HFFc6 (cell line): ENCODE measurements around the gene PGD. TPM values are rescaled to one million over a fixed set of nuclear protein-coding genes. Genes with fewer than 3 reads are reported as not detected.

Experiments
- DNase-seq: peaks from one replicate; pipeline ENCODE4 v3.0.0-alpha.2; 2018
- H3K27ac Mint-ChIP-seq: 2 replicates; pipeline ENCODE4 v1.8.0; 2020; ENCODE audit warnings: mild to moderate bottlenecking, mixed read lengths
- H3K27me3 Mint-ChIP-seq: 2 replicates; pipeline ENCODE4 v1.8.0; 2021; ENCODE audit warnings: mild to moderate bottlenecking, moderate library complexity, mixed read lengths; ENCODE audit not compliant: insufficient read depth
- H3K36me3 Mint-ChIP-seq: 2 replicates; pipeline ENCODE4 v1.8.0; 2021; ENCODE audit warnings: low read depth, mixed read lengths
- H3K4me1 Mint-ChIP-seq: 2 replicates; pipeline ENCODE4 v1.8.0; 2020; ENCODE audit warnings: low read depth, mixed read lengths
- H3K4me3 Mint-ChIP-seq: 2 replicates; pipeline ENCODE4 v1.8.0; 2020; ENCODE audit warnings: mild to moderate bottlenecking, moderate library complexity, mixed read lengths
- H3K9me3 Mint-ChIP-seq: 2 replicates; pipeline ENCODE4 v1.8.0; 2020; ENCODE audit warnings: mild to moderate bottlenecking, mixed read lengths
- CTCF ChIP-seq: fragments of 200-600 bp; sonication (generic); IDR thresholded peaks from 2 replicates; pipeline ENCODE4 v1.5.0; 2021; ENCODE audit warnings: antibody characterized with exemption, mild to moderate bottlenecking
- long read RNA-seq: library from polyadenylated mRNA; unstranded; transcript quantifications from one replicate; pipeline ENCODE4 v2.0.0, GENCODE V29; 2019
- total RNA-seq, 6 experiments: library from RNA; stranded (reverse); fragmentation: NEBNext Ultra II Directional; extraction: Animal tissue kit (Norgen Biotek cat#: 25700); gene quantifications; 2 replicates in 1 of 6; 3 replicates in 5 of 6; pipeline ENCODE4 v1.2.3, GENCODE V29; 2021

PGD gene
- total RNA-seq, result 100 to 1,000 TPM; 131 to 235 (median 220) TPM
- long read RNA-seq, transcript PGD-201 (13 exons, 1,885 nt), result major isoform, 127 of 159 reads
- long read RNA-seq, partial matches to known transcripts, result 17 of 159 reads
- long read RNA-seq, other reads (novel, unspliced or antisense), result 15 of 159 reads

- peak; percentile 22; the same call in 1 of the 2 replicates for TF ChIP-seq CTCF
- peaks cover 8% of the 10 kb centered on the region for H3K27me3 Mint-ChIP-seq
- H3K9me3 Mint-ChIP-seq, result peaks cover 5% of the 10 kb centered on the region
- DNase-seq, result peak; percentile 98
- H3K4me3 Mint-ChIP-seq, result peak within 1 kb of the TSS; percentile 94
- peaks cover 31% of the 10 kb centered on the region for H3K36me3 Mint-ChIP-seq
- H3K27ac Mint-ChIP-seq, result peak within 1 kb of the TSS; percentile 90
- H3K4me1 Mint-ChIP-seq, result peaks cover 44% of the 10 kb centered on the region
These were observed at the start of gene PGD for GRCh38 chr1:10398734-10399443. Gene PGD, plus strand, starts transcription at chr1:10399064. Its CDS starts 54 bp downstream, at chr1:10399118.

GRCh38 chr1:10353282-10353681 lies 45.6 kb upstream of the PGD start:
- H3K4me3 Mint-ChIP-seq, result no peak overlapping the region
- H3K36me3 Mint-ChIP-seq, result no peaks in the 10 kb centered on the region; the same call in 1 of the 2 replicates
- no peaks in the 10 kb centered on the region for H3K27me3 Mint-ChIP-seq
- TF ChIP-seq CTCF, result no peak
- DNase-seq, result no peak
- no peak overlapping the region for H3K27ac Mint-ChIP-seq
- no peaks in the 10 kb centered on the region for H3K9me3 Mint-ChIP-seq
- no peaks in the 10 kb centered on the region for H3K4me1 Mint-ChIP-seq

- no peaks in the 10 kb centered on the region; the same call in 1 of the 2 replicates for H3K36me3 Mint-ChIP-seq
- H3K9me3 Mint-ChIP-seq, result no peaks in the 10 kb centered on the region
- H3K4me3 Mint-ChIP-seq, result no peak overlapping the region
- no peak for DNase-seq
- H3K27ac Mint-ChIP-seq, result no peak overlapping the region
- no peak for TF ChIP-seq CTCF
- H3K27me3 Mint-ChIP-seq, result no peaks in the 10 kb centered on the region
- H3K4me1 Mint-ChIP-seq, result no peaks in the 10 kb centered on the region
These were observed 45.2 kb upstream of the PGD start for GRCh38 chr1:10353693-10354092.

- DNase-seq, result no peak
- Mint-ChIP-seq H3K4me3 (no peak overlapping the region), H3K9me3 (no peaks in the 10 kb centered on the region), H3K4me1 (peaks cover 16% of the 10 kb centered on the region), H3K27ac (no peak overlapping the region), H3K36me3 (peaks cover 10% of the 10 kb centered on the region; the same call in 1 of the 2 replicates), H3K27me3 (no peaks in the 10 kb centered on the region)
- TF ChIP-seq CTCF, result no peak
These were observed 38.8 kb upstream of the PGD start for GRCh38 chr1:10360045-10360444.

- DNase-seq, result no peak
- peaks cover 14% of the 10 kb centered on the region for H3K36me3 Mint-ChIP-seq
- no peaks in the 10 kb centered on the region for H3K27me3 Mint-ChIP-seq
- TF ChIP-seq CTCF, result no peak
- H3K9me3 Mint-ChIP-seq, result no peaks in the 10 kb centered on the region
- no peak overlapping the region for H3K4me3 Mint-ChIP-seq
- H3K27ac Mint-ChIP-seq, result no peak overlapping the region
- H3K4me1 Mint-ChIP-seq, result peaks cover 16% of the 10 kb centered on the region
These were observed 37.3 kb upstream of the PGD start for GRCh38 chr1:10361515-10361914.
